Measurements from ENCODE around the gene MFNG.
"Not testable (repeated sequence)": the region's sequence is repeated elsewhere in the genome, so short reads cannot be mapped to it uniquely, and the experiment has no call there.

The MFNG gene

GRCh38 chr22:37472418-37473006 is 13.7 kb downstream of the MFNG start:
- DNase-seq: no peak

- no peak for DNase-seq
Measured at GRCh38 chr22:37471727-37472417, 14.3 kb downstream of the MFNG start.

- DNase-seq: no peak
Measured at GRCh38 chr22:37470087-37470445, 16.1 kb downstream of the MFNG start.

- no peak for DNase-seq
Measured at GRCh38 chr22:37469416-37470086, 16.6 kb downstream of the MFNG start.

GRCh38 chr22:37468201-37468695 is 17.9 kb downstream of the MFNG start:
- DNase-seq: not testable (repeated sequence)

GRCh38 chr22:37467391-37467955 is 18.7 kb downstream of the MFNG start:
- no peak for DNase-seq

GRCh38 chr22:37464181-37464580 is 22.0 kb downstream of the MFNG start:
- DNase-seq: no peak

- no peak for DNase-seq
Measured at GRCh38 chr22:37462983-37463382, 23.2 kb downstream of the MFNG start.

GRCh38 chr22:37462436-37462835 is 23.7 kb downstream of the MFNG start:
- DNase-seq: no peak

GRCh38 chr22:37461961-37462360 is 24.2 kb downstream of the MFNG start:
- no peak for DNase-seq

GRCh38 chr22:37460684-37461083 is 25.5 kb downstream of the MFNG start:
- no peak for DNase-seq

GRCh38 chr22:37459206-37459605 is 27.0 kb downstream of the MFNG start:
- no peak for DNase-seq

- peak; percentile 52 for DNase-seq
Measured at GRCh38 chr22:37457093-37457893, 28.9 kb downstream of the MFNG start.

- no peak for DNase-seq
Measured at GRCh38 chr22:37456346-37456745, 29.8 kb downstream of the MFNG start.

- DNase-seq: no peak
Measured at GRCh38 chr22:37455896-37456295, 30.3 kb downstream of the MFNG start.

- no peak for DNase-seq
Measured at GRCh38 chr22:37454857-37455686, 31.1 kb downstream of the MFNG start.

GRCh38 chr22:37453696-37454095 is 32.5 kb downstream of the MFNG start:
- no peak for DNase-seq

- no peak for DNase-seq
Measured at GRCh38 chr22:37451218-37451617, 35.0 kb downstream of the MFNG start.

GRCh38 chr22:37449331-37450001 is 36.7 kb downstream of the MFNG start:
- DNase-seq: no peak

- DNase-seq: no peak
Measured at GRCh38 chr22:37448516-37449127, 37.6 kb downstream of the MFNG start.

- DNase-seq: no peak
Measured at GRCh38 chr22:37445501-37445900, 40.7 kb downstream of the MFNG start.

All from KG1 (cell line).